HEK293 (cell line): Measurements from ENCODE around the gene PTH2.

ENCODE experiments used
- CTCF ChIA-PET: fragments of 350-600 bp; formaldehyde crosslinking; extraction: SDS; loops from one replicate; lab custom pipeline; 2021; ENCODE audit warnings: antibody characterized with exemption; lab: Yijun Ruan, JAX
- POLR2A ChIA-PET: fragments of 300-600 bp; formaldehyde crosslinking; extraction: SDS; loops from one replicate; lab custom pipeline; 2020; ENCODE audit warnings: antibody characterized with exemption, inconsistent platforms; lab: Yijun Ruan, JAX
- H3K27ac ChIP-seq: fragments of 200-500 bp; sonication (Bioruptor generic); 2 replicates; pipeline ENCODE4 v1.5.1; 2014; ENCODE audit warnings: low read depth, low read length, control low read depth, inconsistent platforms; ENCODE audit errors: extremely low read depth
- H3K36me3 ChIP-seq, 2 experiments: fragments of 200-500 bp in 1 of 2; sonication (Bioruptor generic) in 1 of 2; 1 replicate in 1 of 2; 2 replicates in 1 of 2; pipeline ENCODE4 v1.5.1; 2014 to 2017; ENCODE audit warnings: inconsistent platforms in 2 of 2, low read length in 2 of 2; ENCODE audit not compliant: control insufficient read depth in 2 of 2, insufficient read depth in 1 of 2
- H3K4me1 ChIP-seq: fragments of 200-500 bp; sonication (Bioruptor generic); 2 replicates; pipeline ENCODE4 v1.5.1; 2014; ENCODE audit warnings: mild to moderate bottlenecking, low read length, inconsistent platforms; ENCODE audit not compliant: control insufficient read depth, insufficient read depth
- H3K4me3 ChIP-seq: 2 replicates; pipeline ENCODE4 v1.5.1; 2011; ENCODE audit warnings: low read depth, mild to moderate bottlenecking, control low read depth, low read length, moderate library complexity
- H3K9me3 ChIP-seq: fragments of 200-500 bp; sonication (Bioruptor generic); 2 replicates; pipeline ENCODE4 v1.5.1; 2014; ENCODE audit warnings: low read depth, low read length, inconsistent platforms; ENCODE audit not compliant: control insufficient read depth, insufficient read depth
- EGR2 ChIP-seq: fragments of 450-650 bp; formaldehyde crosslinking; IDR thresholded peaks from 2 replicates; pipeline ENCODE4 v1.5.1; 2016; ENCODE audit warnings: low read depth, missing biosample characterization, missing genetic modification characterization
- GLI2 ChIP-seq: fragments of 450-650 bp; formaldehyde crosslinking; IDR thresholded peaks from 2 replicates; pipeline ENCODE4; 2017; ENCODE audit warnings: missing biosample characterization, missing genetic modification characterization, low read depth, borderline replicate concordance
- GLIS1 ChIP-seq: fragments of 450-650 bp; formaldehyde crosslinking; IDR thresholded peaks from 2 replicates; pipeline ENCODE4 v1.5.1; 2016; ENCODE audit warnings: missing biosample characterization, missing genetic modification characterization
- GLIS2 ChIP-seq: fragments of 450-650 bp; formaldehyde crosslinking; IDR thresholded peaks from 2 replicates; pipeline ENCODE4 v1.5.1; 2016; ENCODE audit warnings: missing biosample characterization, missing genetic modification characterization
- KLF7 ChIP-seq: fragments of 450-650 bp; formaldehyde crosslinking; IDR thresholded peaks from 2 replicates; pipeline ENCODE4 v1.5.1; 2016; ENCODE audit warnings: missing biosample characterization, missing genetic modification characterization, borderline replicate concordance
- REPIN1 ChIP-seq: fragments of 450-650 bp; formaldehyde crosslinking; IDR thresholded peaks from 2 replicates; pipeline ENCODE4 v1.5.1; 2017; ENCODE audit warnings: missing biosample characterization, missing genetic modification characterization, low read depth
- ZEB2 ChIP-seq: fragments of 450-650 bp; formaldehyde crosslinking; IDR thresholded peaks from 2 replicates; pipeline ENCODE4 v1.5.1; 2016; ENCODE audit warnings: missing biosample characterization, missing genetic modification characterization
- ZFHX2 ChIP-seq: fragments of 450-650 bp; formaldehyde crosslinking; conservative IDR thresholded peaks from 2 replicates; pipeline ENCODE4 v1.5.1; 2016; ENCODE audit warnings: missing biosample characterization, missing genetic modification characterization
- ZIC2 ChIP-seq: fragments of 450-650 bp; formaldehyde crosslinking; IDR thresholded peaks from 2 replicates; pipeline ENCODE4 v1.5.1; 2016; ENCODE audit warnings: missing biosample characterization, missing genetic modification characterization
- ZNF133 ChIP-seq: fragments of 450-650 bp; formaldehyde crosslinking; IDR thresholded peaks from 2 replicates; pipeline ENCODE4 v1.5.1; 2016; ENCODE audit warnings: missing biosample characterization, missing genetic modification characterization
- ZNF221 ChIP-seq: fragments of 450-650 bp; formaldehyde crosslinking; IDR thresholded peaks from 2 replicates; pipeline ENCODE4 v1.5.1; 2017; ENCODE audit warnings: missing biosample characterization, missing genetic modification characterization, borderline replicate concordance
- ZNF335 ChIP-seq: fragments of 450-650 bp; formaldehyde crosslinking; conservative IDR thresholded peaks from 2 replicates; pipeline ENCODE4 v1.5.1; 2016; ENCODE audit warnings: missing biosample characterization, missing genetic modification characterization
- ZNF416 ChIP-seq: fragments of 450-650 bp; formaldehyde crosslinking; IDR thresholded peaks from 2 replicates; pipeline ENCODE4 v1.5.1; 2016; ENCODE audit warnings: missing biosample characterization, missing genetic modification characterization
- ZNF426 ChIP-seq: fragments of 450-650 bp; formaldehyde crosslinking; IDR thresholded peaks from 2 replicates; pipeline ENCODE4 v1.5.1; 2017; ENCODE audit warnings: missing biosample characterization, missing genetic modification characterization, mild to moderate bottlenecking, inconsistent platforms, moderate library complexity
- ZNF544 ChIP-seq: fragments of 450-650 bp; formaldehyde crosslinking; IDR thresholded peaks from 2 replicates; pipeline ENCODE4 v1.5.0; 2017; ENCODE audit warnings: missing biosample characterization, missing genetic modification characterization
- ZNF549 ChIP-seq: fragments of 450-650 bp; IDR thresholded peaks from 2 replicates; pipeline ENCODE4 v1.5.1; 2018; ENCODE audit warnings: missing biosample characterization, missing genetic modification characterization, mild to moderate bottlenecking, inconsistent platforms, moderate library complexity
- ZNF621 ChIP-seq: fragments of 450-650 bp; formaldehyde crosslinking; IDR thresholded peaks from 2 replicates; pipeline ENCODE4 v1.5.1; 2017; ENCODE audit warnings: missing biosample characterization, missing genetic modification characterization
- ZNF792 ChIP-seq: fragments of 450-650 bp; formaldehyde crosslinking; IDR thresholded peaks from 2 replicates; pipeline ENCODE4 v1.5.1; 2016; ENCODE audit warnings: missing biosample characterization, missing genetic modification characterization
- ZSCAN30 ChIP-seq: fragments of 450-650 bp; IDR thresholded peaks from 2 replicates; pipeline ENCODE4 v1.5.1; 2018; ENCODE audit warnings: missing biosample characterization, mild to moderate bottlenecking, missing genetic modification characterization, moderate library complexity
- TF ChIP-seq, protein P1 (sequence below): fragments of 450-650 bp; formaldehyde crosslinking; IDR thresholded peaks from 2 replicates; pipeline ENCODE4 v1.5.1; 2016; ENCODE audit warnings: missing biosample characterization, missing genetic modification characterization, borderline replicate concordance
- TF ChIP-seq, protein P2 (sequence below): fragments of 450-650 bp; formaldehyde crosslinking; IDR thresholded peaks from 2 replicates; pipeline ENCODE4 v1.5.1; 2016; ENCODE audit warnings: missing biosample characterization, missing genetic modification characterization, borderline replicate concordance
- TF ChIP-seq, protein P3 (sequence below): fragments of 450-650 bp; formaldehyde crosslinking; conservative IDR thresholded peaks from 2 replicates; pipeline ENCODE4 v1.5.1; 2016; ENCODE audit warnings: low read depth, missing biosample characterization, missing genetic modification characterization
- TF ChIP-seq, protein P4 (sequence below): fragments of 450-650 bp; formaldehyde crosslinking; IDR thresholded peaks from 2 replicates; pipeline ENCODE4 v1.5.1; 2016; ENCODE audit warnings: missing biosample characterization, missing genetic modification characterization

Gene PTH2

DNA sequence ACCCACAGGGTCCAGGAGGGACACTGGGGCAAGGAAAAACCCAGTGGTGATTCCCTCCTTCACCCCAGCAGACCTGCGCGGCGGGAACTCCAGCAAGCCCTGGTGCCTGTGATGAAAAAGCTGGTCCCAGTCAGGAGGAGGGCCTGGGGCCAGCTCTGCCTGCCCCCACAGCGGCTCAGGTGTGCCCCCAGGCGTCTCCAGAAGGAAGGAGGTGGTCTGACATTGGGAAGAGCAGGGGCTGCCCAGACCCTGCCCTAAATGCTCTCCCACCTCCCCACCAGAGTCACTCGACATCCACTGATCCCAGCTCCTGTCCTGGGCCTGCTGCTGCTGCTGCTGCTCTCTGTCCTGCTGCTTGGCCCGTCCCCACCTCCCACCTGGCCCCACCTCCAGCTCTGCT, 6.2 kb downstream of the PTH2 start (continued):
- no peak for TF ChIP-seq GLIS1 (tag by site-specific recombination)

DNA sequence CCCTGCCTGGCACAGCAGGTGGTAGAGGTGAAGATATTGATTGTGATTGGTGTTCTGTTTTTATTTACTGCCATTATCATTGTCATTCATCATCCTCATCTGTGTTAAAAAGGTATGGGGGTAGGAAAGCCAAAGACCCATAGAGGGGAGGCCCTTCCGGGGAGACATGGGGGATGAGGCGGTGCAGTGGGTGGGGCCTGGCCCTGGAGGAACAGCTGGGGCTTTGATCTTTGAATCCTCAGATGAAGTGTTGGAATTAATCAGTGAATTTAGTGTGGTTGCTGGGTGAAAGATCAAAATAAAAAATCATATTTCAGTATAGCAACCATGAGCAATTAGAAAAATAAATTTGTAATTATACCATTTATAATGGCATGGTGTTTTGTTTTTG, 7.4 kb downstream of the PTH2 start:
- Histone ChIP-seq H3K36me3 (no peaks in the 10 kb centered on the region), H3K27ac (no peak overlapping the region), H3K9me3 (no peaks in the 10 kb centered on the region), H3K4me1 (no peaks in the 10 kb centered on the region), H3K4me3 (no peak overlapping the region)
- POLR2A ChIA-PET, result interaction anchor here (1.1 kb wide), 1 partner anchor 38 kb away, joined by 3 read pairs; the partner anchor contains the start of gene ALDH16A1
- TF ChIP-seq ZNF221 (no peak), KLF7 (no peak), GLIS2 (tag by site-specific recombination) (no peak), ZNF621 (tag by site-specific recombination) (no peak), ZNF544 (tag by site-specific recombination) (no peak), ZNF416 (tag by site-specific recombination) (no peak), ZNF335 (tag by site-specific recombination) (no peak), ZIC2 (tag by site-specific recombination) (no peak), ZNF426 (tag by site-specific recombination) (no peak), ZSCAN30 (tag by site-specific recombination) (no peak), REPIN1 (no peak)
- TF ChIP-seq, protein P1, sequence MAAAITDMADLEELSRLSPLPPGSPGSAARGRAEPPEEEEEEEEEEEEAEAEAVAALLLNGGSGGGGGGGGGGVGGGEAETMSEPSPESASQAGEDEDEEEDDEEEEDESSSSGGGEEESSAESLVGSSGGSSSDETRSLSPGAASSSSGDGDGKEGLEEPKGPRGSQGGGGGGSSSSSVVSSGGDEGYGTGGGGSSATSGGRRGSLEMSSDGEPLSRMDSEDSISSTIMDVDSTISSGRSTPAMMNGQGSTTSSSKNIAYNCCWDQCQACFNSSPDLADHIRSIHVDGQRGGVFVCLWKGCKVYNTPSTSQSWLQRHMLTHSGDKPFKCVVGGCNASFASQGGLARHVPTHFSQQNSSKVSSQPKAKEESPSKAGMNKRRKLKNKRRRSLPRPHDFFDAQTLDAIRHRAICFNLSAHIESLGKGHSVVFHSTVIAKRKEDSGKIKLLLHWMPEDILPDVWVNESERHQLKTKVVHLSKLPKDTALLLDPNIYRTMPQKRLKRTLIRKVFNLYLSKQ (tag by site-specific recombination), result no peak
- CTCF ChIA-PET, result interaction anchor here (0.6 to 1.8 kb wide), 4 partner anchors 9 to 341 kb away, joined by 3 to 6 read pairs (median 4); no protein-coding TSS in a partner anchor

DNA sequence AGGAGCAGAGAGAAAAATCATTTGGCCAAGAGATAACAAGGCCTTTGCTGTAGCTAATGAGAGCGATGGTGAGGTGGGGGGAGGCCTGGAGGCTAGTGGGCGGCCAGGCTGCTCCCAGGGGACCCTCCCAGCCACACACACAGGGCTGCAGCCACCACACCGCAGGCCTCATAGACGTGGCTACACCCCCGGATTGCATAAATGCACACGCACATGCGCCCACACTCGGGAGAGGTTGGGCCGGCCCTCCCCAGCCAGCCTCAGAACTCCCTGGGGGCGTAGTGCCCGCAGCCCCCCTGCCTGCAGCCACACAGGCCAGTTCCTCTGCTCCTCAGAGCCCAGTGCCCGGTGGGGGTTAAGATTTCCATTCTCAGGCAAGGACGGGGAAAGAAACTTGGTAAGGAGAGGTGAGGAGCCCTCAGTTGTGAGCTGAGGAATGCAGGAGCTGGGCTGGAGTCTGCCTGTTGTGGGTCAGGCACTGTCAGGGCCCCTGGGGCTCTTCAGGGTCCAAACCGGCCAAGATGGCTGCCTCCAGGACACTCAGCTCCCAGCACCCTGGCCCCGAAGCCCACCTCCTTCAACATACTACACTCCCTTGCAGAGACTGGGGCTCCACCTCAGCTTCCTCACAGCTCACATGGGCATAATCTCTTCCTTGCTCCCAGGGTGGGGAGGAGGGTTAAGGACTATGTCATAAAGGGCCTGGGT, 8.0 kb downstream of the PTH2 start:
- no peak overlapping the region for H3K27ac ChIP-seq
- POLR2A ChIA-PET, result interaction anchor here (1.1 kb wide), 1 partner anchor 38 kb away, joined by 3 read pairs; the partner anchor contains the start of gene ALDH16A1
- no peaks in the 10 kb centered on the region for H3K4me1 ChIP-seq
- TF ChIP-seq ZNF792 (tag by site-specific recombination) (no peak), ZIC2 (tag by site-specific recombination) (peak; percentile 59), ZNF621 (tag by site-specific recombination) (no peak), GLIS1 (tag by site-specific recombination) (peak; percentile 44), GLI2 (tag by site-specific recombination) (no peak), ZFHX2 (tag by site-specific recombination) (peak; percentile 99), EGR2 (peak; percentile 98), ZNF133 (tag by site-specific recombination) (no peak), ZEB2 (tag by site-specific recombination) (no peak), ZNF549 (no peak), ZNF221 (no peak)
- TF ChIP-seq, protein P2, sequence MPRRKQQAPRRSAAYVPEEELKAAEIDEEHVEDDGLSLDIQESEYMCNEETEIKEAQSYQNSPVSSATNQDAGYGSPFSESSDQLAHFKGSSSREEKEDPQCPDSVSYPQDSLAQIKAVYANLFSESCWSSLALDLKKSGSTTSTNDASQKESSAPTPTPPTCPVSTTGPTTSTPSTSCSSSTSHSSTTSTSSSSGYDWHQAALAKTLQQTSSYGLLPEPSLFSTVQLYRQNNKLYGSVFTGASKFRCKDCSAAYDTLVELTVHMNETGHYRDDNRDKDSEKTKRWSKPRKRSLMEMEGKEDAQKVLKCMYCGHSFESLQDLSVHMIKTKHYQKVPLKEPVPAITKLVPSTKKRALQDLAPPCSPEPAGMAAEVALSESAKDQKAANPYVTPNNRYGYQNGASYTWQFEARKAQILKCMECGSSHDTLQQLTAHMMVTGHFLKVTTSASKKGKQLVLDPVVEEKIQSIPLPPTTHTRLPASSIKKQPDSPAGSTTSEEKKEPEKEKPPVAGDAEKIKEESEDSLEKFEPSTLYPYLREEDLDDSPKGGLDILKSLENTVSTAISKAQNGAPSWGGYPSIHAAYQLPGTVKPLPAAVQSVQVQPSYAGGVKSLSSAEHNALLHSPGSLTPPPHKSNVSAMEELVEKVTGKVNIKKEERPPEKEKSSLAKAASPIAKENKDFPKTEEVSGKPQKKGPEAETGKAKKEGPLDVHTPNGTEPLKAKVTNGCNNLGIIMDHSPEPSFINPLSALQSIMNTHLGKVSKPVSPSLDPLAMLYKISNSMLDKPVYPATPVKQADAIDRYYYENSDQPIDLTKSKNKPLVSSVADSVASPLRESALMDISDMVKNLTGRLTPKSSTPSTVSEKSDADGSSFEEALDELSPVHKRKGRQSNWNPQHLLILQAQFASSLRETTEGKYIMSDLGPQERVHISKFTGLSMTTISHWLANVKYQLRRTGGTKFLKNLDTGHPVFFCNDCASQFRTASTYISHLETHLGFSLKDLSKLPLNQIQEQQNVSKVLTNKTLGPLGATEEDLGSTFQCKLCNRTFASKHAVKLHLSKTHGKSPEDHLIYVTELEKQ, result no peak
- TF ChIP-seq, protein P3, sequence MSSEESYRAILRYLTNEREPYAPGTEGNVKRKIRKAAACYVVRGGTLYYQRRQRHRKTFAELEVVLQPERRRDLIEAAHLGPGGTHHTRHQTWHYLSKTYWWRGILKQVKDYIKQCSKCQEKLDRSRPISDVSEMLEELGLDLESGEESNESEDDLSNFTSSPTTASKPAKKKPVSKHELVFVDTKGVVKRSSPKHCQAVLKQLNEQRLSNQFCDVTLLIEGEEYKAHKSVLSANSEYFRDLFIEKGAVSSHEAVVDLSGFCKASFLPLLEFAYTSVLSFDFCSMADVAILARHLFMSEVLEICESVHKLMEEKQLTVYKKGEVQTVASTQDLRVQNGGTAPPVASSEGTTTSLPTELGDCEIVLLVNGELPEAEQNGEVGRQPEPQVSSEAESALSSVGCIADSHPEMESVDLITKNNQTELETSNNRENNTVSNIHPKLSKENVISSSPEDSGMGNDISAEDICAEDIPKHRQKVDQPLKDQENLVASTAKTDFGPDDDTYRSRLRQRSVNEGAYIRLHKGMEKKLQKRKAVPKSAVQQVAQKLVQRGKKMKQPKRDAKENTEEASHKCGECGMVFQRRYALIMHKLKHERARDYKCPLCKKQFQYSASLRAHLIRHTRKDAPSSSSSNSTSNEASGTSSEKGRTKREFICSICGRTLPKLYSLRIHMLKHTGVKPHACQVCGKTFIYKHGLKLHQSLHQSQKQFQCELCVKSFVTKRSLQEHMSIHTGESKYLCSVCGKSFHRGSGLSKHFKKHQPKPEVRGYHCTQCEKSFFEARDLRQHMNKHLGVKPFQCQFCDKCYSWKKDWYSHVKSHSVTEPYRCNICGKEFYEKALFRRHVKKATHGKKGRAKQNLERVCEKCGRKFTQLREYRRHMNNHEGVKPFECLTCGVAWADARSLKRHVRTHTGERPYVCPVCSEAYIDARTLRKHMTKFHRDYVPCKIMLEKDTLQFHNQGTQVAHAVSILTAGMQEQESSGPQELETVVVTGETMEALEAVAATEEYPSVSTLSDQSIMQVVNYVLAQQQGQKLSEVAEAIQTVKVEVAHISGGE (tag by site-specific recombination), result no peak
- TF ChIP-seq, protein P4, sequence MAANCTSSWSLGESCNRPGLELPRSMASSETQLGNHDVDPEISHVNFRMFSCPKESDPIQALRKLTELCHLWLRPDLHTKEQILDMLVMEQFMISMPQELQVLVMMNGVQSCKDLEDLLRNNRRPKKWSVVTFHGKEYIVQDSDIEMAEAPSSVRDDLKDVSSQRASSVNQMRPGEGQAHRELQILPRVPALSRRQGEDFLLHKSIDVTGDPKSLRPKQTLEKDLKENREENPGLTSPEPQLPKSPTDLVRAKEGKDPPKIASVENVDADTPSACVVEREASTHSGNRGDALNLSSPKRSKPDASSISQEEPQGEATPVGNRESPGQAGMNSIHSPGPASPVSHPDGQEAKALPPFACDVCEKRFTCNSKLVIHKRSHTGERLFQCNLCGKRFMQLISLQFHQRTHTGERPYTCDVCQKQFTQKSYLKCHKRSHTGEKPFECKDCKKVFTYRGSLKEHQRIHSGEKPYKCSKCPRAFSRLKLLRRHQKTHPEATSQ, result no peak
- no peaks in the 10 kb centered on the region for H3K9me3 ChIP-seq
- H3K36me3 ChIP-seq, result no peaks in the 10 kb centered on the region
- CTCF ChIA-PET, result interaction anchor here (0.6 to 1.8 kb wide), 3 partner anchors 9 to 31 kb away, joined by 3 to 6 read pairs (median 4); no protein-coding TSS in a partner anchor
- H3K4me3 ChIP-seq, result no peak overlapping the region
